Esophagus (tissue), 2 donors: ENCODE data around the gene GTF3C1. TPM values are rescaled to one million over a fixed set of nuclear protein-coding genes. Genes with fewer than 3 reads are reported as not detected.

Experiments
- H3K27ac ChIP-seq, 2 donors: one replicate each; pipeline ENCODE4 v1.5.1; 2013; ENCODE audit warnings: low read depth in 2 of 2, mild to moderate bottlenecking in 2 of 2, inconsistent platforms in 1 of 2, low read length in 1 of 2, moderate library complexity in 1 of 2
- H3K27me3 ChIP-seq, 2 donors: one replicate each; pipeline ENCODE4 v1.6.1; 2013; ENCODE audit warnings: low read length in 2 of 2, control low read depth in 1 of 2, mild to moderate bottlenecking in 1 of 2; ENCODE audit not compliant: insufficient read depth in 2 of 2, control insufficient read depth in 1 of 2
- H3K36me3 ChIP-seq, 2 donors: one replicate each; pipeline ENCODE4 v1.6.1; 2013; ENCODE audit warnings: low read length in 1 of 2; ENCODE audit not compliant: control insufficient read depth in 2 of 2, insufficient read depth in 2 of 2
- H3K4me1 ChIP-seq, 2 donors: one replicate each; pipeline ENCODE4 v1.6.1; 2013; ENCODE audit warnings: low read length in 1 of 2; ENCODE audit not compliant: control insufficient read depth in 2 of 2, insufficient read depth in 2 of 2
- H3K4me3 ChIP-seq, 2 donors: one replicate each; pipeline ENCODE4 v1.5.1; 2013; ENCODE audit warnings: low read length in 2 of 2, mild to moderate bottlenecking in 2 of 2, low read depth in 1 of 2, moderate library complexity in 1 of 2
- H3K9me3 ChIP-seq, 2 donors: one replicate each; pipeline ENCODE4 v1.6.1; 2013; ENCODE audit warnings: mild to moderate bottlenecking in 2 of 2, low read depth in 1 of 2, low read length in 1 of 2, moderate library complexity in 1 of 2; ENCODE audit not compliant: control insufficient read depth in 2 of 2, insufficient read depth in 1 of 2
- WGBS, 2 donors: extraction: QIAGEN DNeasy Blood & Tissue Kit; methylation state at CpG; one replicate each; pipeline ENCODE4 v1.1.7; 2013; 5-methylcytosine and 5-hydroxymethylcytosine counted together
- polyA plus RNA-seq, 2 donors: library from polyadenylated mRNA; stranded (reverse); fragments of 200-250 nt; gene quantifications; one replicate each; pipeline ENCODE4 v1.2.3, GENCODE V29; 2013
- donor health status: healthy with polysubstance abuse.
- donor health status: Bipolar disorder and iron deficiency.

The GTF3C1 gene
- polyA plus RNA-seq, 2 donors, result 85.4 to 109 TPM

DNA sequence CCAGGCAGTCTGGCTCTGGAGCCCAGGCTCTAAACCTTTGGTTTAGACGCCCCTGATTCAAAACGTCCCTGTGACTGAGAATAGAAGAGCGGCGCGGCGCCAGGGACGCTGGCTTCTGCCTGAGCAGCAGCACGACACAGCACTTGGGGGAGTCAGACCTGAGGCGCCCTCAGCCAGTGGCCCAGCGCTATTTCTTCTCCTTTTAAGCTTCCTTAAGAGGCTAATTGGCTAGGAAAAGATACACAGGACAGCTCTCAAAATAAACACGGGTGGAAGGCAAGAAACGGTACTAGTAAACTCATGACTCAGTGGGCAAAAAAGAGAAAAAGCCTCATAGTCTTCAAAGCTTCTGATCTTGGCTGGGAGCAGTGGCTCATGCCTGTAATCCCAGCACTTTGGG is 34.9 kb downstream of the GTF3C1 start:
- H3K27ac ChIP-seq, result no peak overlapping the region
- H3K27me3 ChIP-seq, result no peaks in the 10 kb centered on the region
- peaks cover 13 to 58% of the 10 kb centered on the region in 2 donors for H3K36me3 ChIP-seq
- H3K4me3 ChIP-seq, result no peak overlapping the region
- 84 to 88% methylated on average over 12 of the region's 12 CpGs for WGBS, 2 donors
- H3K4me1 ChIP-seq, result no peaks in the 10 kb centered on the region
- H3K9me3 ChIP-seq, result peaks cover 0 to 2% of the 10 kb centered on the region in 2 donors

DNA sequence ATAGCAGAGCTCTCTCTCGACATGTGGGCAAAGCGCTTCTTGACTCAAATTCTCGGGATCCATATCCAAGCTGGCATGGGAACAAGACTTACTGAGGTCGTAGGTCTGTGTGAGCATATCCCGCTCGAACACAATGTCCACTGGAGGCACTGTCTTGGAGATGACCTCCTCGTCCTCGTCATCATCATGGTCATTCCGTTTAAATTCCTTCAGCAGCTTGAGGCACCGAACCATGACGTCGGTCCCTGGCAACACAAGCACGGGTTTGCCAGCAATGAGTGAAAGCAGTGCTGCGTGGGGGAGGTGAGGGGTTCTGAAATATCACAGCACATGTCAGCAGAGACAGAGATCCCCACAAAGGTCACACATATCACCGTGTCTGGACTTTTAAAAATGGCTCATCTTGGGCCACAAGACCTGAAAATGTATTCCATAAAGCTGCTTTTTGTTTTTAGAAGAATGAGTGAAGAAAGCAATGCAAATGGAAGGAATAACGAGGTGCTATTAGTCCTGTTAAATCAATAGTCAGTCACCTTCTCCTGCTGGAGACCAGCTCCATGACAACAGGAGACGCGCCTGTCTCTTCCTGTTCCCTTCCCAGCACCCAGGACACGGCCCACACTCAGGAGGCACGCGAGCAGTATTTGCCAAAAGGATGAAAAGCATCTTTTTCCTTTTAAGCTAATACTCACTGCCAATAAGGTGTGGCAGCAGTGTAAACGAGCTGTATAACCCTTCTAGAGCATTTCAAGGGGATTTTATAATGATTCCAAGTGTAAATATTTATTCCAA is 37.9 kb downstream of the GTF3C1 start:
- Histone ChIP-seq H3K36me3 (peaks cover 19 to 58% of the 10 kb centered on the region in 2 donors), H3K27me3 (no peaks in the 10 kb centered on the region)
- 81 to 82% methylated on average over 22 of the region's 22 CpGs for WGBS, 2 donors

DNA sequence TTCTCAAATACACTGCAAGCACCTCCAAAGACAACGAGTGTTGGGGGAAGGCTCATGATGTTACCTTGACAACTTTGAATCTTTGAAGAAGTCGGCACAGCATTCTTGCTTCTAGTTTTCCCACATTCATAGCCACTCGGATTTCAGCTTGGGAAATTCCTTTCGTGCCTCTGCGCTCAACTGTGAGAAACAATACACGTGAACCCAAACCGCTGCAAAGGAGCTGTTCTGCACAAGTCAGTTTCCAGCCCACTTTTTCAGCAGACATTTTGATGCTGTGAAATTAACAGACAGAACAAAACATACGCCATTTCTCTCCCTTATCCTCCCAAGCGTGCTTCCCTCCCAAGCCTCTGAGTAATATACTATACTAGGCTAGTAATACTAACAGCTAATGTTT is 41.2 kb downstream of the GTF3C1 start:
- Histone ChIP-seq H3K9me3 (peaks cover 0 to 2% of the 10 kb centered on the region in 2 donors), H3K36me3 (peaks cover 39 to 63% of the 10 kb centered on the region in 2 donors), H3K4me1 (peaks cover 0 to 4% of the 10 kb centered on the region in 2 donors), H3K27ac (no peak overlapping the region), H3K4me3 (no peak overlapping the region), H3K27me3 (no peaks in the 10 kb centered on the region)
- whole genome bisulfite sequencing, 2 donors, result 93% methylated on average over 9 of the region's 9 CpGs

More for the DNA sequence above, 37.9 kb downstream of the GTF3C1 start:
- no peak overlapping the region for H3K4me3 ChIP-seq
- no peak overlapping the region for H3K27ac ChIP-seq
- H3K9me3 ChIP-seq, result peaks cover 0 to 2% of the 10 kb centered on the region in 2 donors
- no peaks in the 10 kb centered on the region for H3K4me1 ChIP-seq

DNA sequence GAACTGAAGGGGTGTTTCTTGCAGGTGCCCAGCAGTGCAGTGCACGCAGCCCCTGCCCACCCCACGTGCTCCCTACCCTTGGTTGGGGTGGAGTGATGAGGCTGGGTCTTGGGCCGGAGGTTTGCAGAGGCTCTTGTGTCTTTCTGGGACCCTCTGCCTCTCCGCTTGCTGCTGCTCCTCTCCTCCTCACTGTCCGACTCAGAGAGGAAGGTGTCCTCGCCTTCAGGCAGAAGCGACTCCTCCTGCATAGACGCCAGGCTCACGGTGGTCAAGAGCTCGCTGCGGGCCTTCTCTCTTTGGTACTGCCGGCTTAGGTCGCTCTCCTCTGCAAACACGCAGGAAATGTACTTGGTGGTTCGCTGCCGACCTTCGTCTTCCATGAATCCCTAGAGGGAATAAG is 42.9 kb downstream of the GTF3C1 start:
- H3K27me3 ChIP-seq, result no peaks in the 10 kb centered on the region
- peaks cover 0 to 4% of the 10 kb centered on the region in 2 donors for H3K4me1 ChIP-seq
- no peak overlapping the region for H3K4me3 ChIP-seq
- no peak overlapping the region for H3K27ac ChIP-seq
- WGBS, 2 donors, result 94 to 96% methylated on average over 17 of the region's 17 CpGs
- peaks cover 45 to 69% of the 10 kb centered on the region in 2 donors for H3K36me3 ChIP-seq
- H3K9me3 ChIP-seq, result peaks cover 0 to 2% of the 10 kb centered on the region in 2 donors

DNA sequence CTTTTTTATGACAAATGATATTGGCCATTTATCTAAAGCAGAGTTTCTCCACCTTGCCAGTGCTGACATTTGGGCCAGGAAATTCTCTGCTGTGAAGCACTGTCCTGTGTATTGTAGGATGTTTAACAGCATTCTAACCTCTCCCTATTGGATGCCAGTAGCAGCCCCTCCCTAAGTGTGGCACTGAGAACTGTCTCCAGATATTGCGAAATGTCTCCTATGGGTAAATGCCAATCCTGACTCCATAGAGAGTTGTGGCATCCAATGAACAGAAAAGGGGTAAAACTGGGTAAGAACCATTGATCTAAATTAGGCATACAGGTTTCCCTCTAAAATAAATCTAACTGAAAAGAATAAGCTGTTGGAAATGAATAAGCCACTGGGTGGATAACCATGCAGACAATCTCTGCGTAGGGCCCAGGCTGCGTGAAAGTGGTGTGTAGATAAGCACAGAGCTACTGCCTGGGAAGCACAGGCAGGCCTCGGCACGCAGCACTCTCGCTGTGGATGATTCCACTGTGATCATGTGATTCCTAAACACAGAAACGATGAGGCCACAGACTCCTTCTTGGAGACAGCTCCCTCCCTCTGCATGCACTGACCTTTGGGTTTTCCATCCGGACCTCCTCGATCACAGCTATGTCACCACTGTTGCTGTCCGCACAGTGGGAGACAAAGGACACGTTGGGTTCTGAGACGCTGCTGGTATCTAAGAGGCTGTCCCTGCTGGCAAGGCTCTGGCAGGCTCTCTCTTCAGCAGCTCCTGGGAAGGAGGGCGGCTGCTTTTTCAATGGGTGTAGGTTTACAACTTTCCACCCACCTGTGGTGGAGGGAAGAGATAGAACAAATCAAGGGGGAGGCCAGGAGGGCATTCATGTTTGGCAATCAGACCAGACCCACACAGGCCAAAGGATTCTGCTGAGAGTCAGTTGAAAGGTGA is 44.1 kb downstream of the GTF3C1 start:
- Histone ChIP-seq H3K4me3 (no peak overlapping the region), H3K4me1 (peaks cover 0 to 4% of the 10 kb centered on the region in 2 donors), H3K27me3 (no peaks in the 10 kb centered on the region), H3K9me3 (no peaks in the 10 kb centered on the region), H3K27ac (peak overlapping the region; percentile 14 to 73), H3K36me3 (peaks cover 51 to 72% of the 10 kb centered on the region in 2 donors)
- WGBS, 2 donors, result 60 to 73% methylated on average over 13 of the region's 13 CpGs

DNA sequence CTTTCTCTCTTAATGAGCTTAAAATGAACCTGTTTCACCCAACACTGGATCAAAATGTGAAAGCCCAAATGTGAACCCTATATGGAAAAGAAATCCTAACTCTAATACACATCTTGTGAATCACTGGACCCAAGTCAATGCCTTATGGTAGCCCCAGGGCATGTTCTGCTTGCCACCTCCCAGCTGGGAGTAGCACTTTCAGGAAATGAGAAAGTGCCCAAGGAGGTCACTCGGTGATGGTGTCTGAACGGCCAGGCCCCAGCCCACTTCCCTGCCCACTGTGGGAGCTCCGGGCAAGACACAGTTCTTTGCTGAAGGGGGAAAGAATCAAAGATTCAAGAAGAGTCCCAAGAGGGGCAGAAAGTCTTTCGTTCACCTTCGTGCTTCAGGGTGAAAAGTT is 46.1 kb downstream of the GTF3C1 start:
- H3K27me3 ChIP-seq, result no peaks in the 10 kb centered on the region
- H3K27ac ChIP-seq, result no peak overlapping the region
- WGBS, 2 donors, result 68 to 84% methylated on average over 5 of the region's 5 CpGs
- no peak overlapping the region for H3K4me3 ChIP-seq
- H3K9me3 ChIP-seq, result no peaks in the 10 kb centered on the region
- H3K36me3 ChIP-seq, result peaks cover 56 to 80% of the 10 kb centered on the region in 2 donors
- peaks cover 0 to 4% of the 10 kb centered on the region in 2 donors for H3K4me1 ChIP-seq

DNA sequence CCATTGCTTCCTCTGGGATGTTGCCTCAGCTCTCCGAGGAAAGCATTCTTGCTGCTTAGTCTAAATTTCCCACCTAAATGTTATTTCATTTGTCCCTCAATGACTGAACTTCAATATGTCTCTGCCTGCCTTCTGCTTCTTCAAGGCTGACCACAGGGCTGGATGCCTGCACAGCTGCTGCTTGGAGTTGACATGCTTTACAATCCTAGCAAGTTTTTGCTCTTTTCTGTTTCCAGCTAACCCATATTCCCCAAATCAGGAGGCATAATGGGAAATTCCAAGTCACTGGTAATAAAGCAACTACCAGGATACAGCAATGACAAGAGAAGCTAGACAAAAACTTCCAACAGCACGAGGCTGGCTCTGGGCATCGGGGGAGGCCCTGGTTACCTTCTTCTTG is 48.9 kb downstream of the GTF3C1 start:
- Histone ChIP-seq H3K9me3 (no peaks in the 10 kb centered on the region), H3K36me3 (peaks cover 48 to 76% of the 10 kb centered on the region in 2 donors), H3K4me1 (peaks cover 0 to under 1% of the 10 kb centered on the region in 2 donors), H3K4me3 (no peak overlapping the region), H3K27ac (no peak overlapping the region), H3K27me3 (no peaks in the 10 kb centered on the region)
- 95 to 99% methylated on average over 3 of the region's 3 CpGs for WGBS, 2 donors

DNA sequence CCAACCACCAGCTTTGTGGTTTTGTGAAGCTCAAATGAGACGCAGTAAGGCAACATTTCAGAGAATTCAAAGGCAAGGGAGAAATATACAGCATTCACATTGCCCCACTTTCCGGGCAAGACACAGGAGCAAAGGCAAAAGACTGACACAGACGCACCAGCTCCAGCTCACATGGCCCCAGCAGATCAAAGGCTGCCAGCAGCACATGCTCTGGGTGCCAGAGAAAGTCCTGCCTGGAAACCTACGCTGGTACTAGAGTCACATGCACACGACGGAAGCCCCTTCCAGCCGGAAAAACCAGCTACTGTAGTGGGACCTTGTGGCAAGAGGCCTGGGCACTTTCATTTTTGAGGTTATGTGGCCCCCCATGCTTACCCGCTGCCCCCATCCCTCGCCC is 50.1 kb downstream of the GTF3C1 start:
- H3K27me3 ChIP-seq, result no peaks in the 10 kb centered on the region
- peaks cover 0 to under 1% of the 10 kb centered on the region in 2 donors for H3K4me1 ChIP-seq
- no peak overlapping the region for H3K27ac ChIP-seq
- 77 to 83% methylated on average over 9 of the region's 9 CpGs for WGBS, 2 donors
- no peaks in the 10 kb centered on the region for H3K9me3 ChIP-seq
- H3K4me3 ChIP-seq, result no peak overlapping the region
- peaks cover 47 to 77% of the 10 kb centered on the region in 2 donors for H3K36me3 ChIP-seq

DNA sequence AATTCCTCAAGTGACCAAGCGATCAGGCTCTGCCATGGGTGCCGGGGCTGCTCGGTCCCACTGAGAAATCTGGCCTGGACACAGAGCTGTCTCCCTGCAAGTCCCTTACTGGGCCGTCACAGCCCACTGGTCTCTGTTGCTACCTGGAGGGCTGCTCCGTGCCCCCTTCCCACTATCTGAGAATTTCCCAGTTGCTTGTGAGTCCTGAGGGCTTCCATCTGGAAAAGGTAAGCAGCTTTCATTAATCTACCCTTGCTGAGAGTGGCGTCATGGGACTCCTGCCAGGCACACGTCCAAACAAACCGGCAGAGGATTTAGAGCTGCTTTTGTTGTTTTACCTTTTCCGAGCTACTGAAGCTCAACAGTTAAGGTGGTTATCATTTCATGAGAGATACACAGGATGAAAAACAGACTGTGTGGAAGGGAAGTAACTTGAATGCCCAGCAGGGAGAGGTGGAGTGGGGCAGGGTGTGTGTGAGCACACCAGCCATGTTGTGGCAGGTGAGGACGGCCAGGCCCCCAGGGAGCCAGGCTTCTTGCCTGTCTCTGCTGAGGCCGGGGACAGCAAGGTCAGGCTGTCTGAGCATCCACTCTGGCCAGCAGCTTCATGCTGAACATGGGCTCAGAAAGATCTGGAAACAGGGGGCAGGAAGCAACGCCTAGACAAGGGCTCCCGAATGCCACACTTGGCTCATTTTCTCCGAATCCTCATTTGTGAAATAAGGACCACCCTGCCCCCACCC is 50.6 kb downstream of the GTF3C1 start:
- Histone ChIP-seq H3K4me1 (peaks cover 0 to 2% of the 10 kb centered on the region in 2 donors), H3K27ac (no peak overlapping the region), H3K27me3 (no peaks in the 10 kb centered on the region), H3K36me3 (peaks cover 45 to 74% of the 10 kb centered on the region in 2 donors), H3K4me3 (no peak overlapping the region), H3K9me3 (no peaks in the 10 kb centered on the region)
- WGBS, 2 donors, result 67 to 73% methylated on average over 14 of the region's 14 CpGs
